ENCODE results near the gene ATF7IP. TPM values are rescaled to one million over a fixed set of nuclear protein-coding genes. Genes with fewer than 3 reads are reported as not detected.
A peak's percentile ranks its signal among the peaks of the same experiment; 100 is the strongest.

ATF7IP gene
- total RNA-seq, 3 donors from 2014 or later: 45.4 to 81.2 (median 48.8) TPM

GRCh38 chr12:14387219-14387871 lies 21.9 kb downstream of the ATF7IP start:
- Histone ChIP-seq H3K4me3 (no peak overlapping the region), H3K27ac (no peak overlapping the region), H3K9me3 (no peaks in the 10 kb centered on the region), H3K4me1 (peaks cover 0 to 7% of the 10 kb centered on the region in 2 donors), H3K27me3 (no peaks in the 10 kb centered on the region), H3K36me3 (no peaks in the 10 kb centered on the region)
- intact Hi-C loops (cut with DNase I; ENCODE audit: low total_unique reads): no loop called here
- TF ChIP-seq CTCF (IDR thresholded peaks at IDR 0.05): no peak
- no peak for TF ChIP-seq POLR2A (IDR thresholded peaks at IDR 0.05)
- DNase-seq (ENCODE audit: low spot score in 2 of 2): no peak

- intact Hi-C loops (cut with DNase I; ENCODE audit: low total_unique reads): no loop called here
- Histone ChIP-seq H3K9me3 (no peaks in the 10 kb centered on the region), H3K27me3 (no peaks in the 10 kb centered on the region), H3K27ac (peak overlapping the region in 1 of 2 donors; percentile 40), H3K36me3 (no peaks in the 10 kb centered on the region), H3K4me1 (peaks cover 0 to 4% of the 10 kb centered on the region in 2 donors), H3K4me3 (no peak overlapping the region)
- TF ChIP-seq POLR2A (IDR thresholded peaks at IDR 0.05) (no peak), POLR2AphosphoS5 (IDR thresholded peaks at IDR 0.05) (no peak), CTCF (IDR thresholded peaks at IDR 0.05) (no peak)
- DNase-seq (ENCODE audit: low spot score in 2 of 2): no peak
These were observed 25.0 kb downstream of the ATF7IP start for GRCh38 chr12:14390449-14390848.

- peaks cover 0 to 4% of the 10 kb centered on the region in 2 donors for H3K4me1 ChIP-seq
These were observed 25.5 kb downstream of the ATF7IP start for GRCh38 chr12:14390870-14391530.

GRCh38 chr12:14393751-14394150 lies 28.3 kb downstream of the ATF7IP start:
- Histone ChIP-seq H3K9me3 (peaks cover 0 to 2% of the 10 kb centered on the region in 2 donors), H3K27ac (no peak overlapping the region), H3K27me3 (no peaks in the 10 kb centered on the region), H3K36me3 (no peaks in the 10 kb centered on the region), H3K4me3 (peak overlapping the region in 1 of 3 donors; percentile 29), H3K4me1 (peaks cover 0 to 4% of the 10 kb centered on the region in 2 donors)
- intact Hi-C loops (cut with DNase I; ENCODE audit: low total_unique reads): no loop called here
- no peak for DNase-seq (ENCODE audit: low spot score in 2 of 2)
- TF ChIP-seq POLR2A (IDR thresholded peaks at IDR 0.05) (no peak), CTCF (IDR thresholded peaks at IDR 0.05) (no peak), POLR2AphosphoS5 (IDR thresholded peaks at IDR 0.05) (no peak)

More at GRCh38 chr12:14390870-14391530, 25.5 kb downstream of the ATF7IP start:
- no peak for DNase-seq (ENCODE audit: low spot score in 2 of 2)
- Histone ChIP-seq H3K36me3 (no peaks in the 10 kb centered on the region), H3K27me3 (no peaks in the 10 kb centered on the region), H3K27ac (peak overlapping the region; percentile 3 to 40), H3K9me3 (no peaks in the 10 kb centered on the region), H3K4me3 (no peak overlapping the region)
- intact Hi-C loops (cut with DNase I; ENCODE audit: low total_unique reads): no loop called here
- TF ChIP-seq POLR2A (IDR thresholded peaks at IDR 0.05) (no peak), CTCF (IDR thresholded peaks at IDR 0.05) (no peak), POLR2AphosphoS5 (IDR thresholded peaks at IDR 0.05) (no peak)
